A549 (cell line): Measurements from ENCODE around the gene AP3B2. TPM values are rescaled to one million over a fixed set of nuclear protein-coding genes. Genes with fewer than 3 reads are reported as not detected.

ENCODE experiments used
- ATOH8 ChIP-seq: fragments of 250-450 bp; sonication (Bioruptor Pico); IDR thresholded peaks from 2 replicates; pipeline ENCODE4 v1.5.0; 2020; ENCODE audit warnings: low read depth, mild to moderate bottlenecking, moderate library complexity
- BHLHE40 ChIP-seq: IDR thresholded peaks from 2 replicates; pipeline ENCODE4 v1.6.1; 2012; ENCODE audit warnings: low read depth, low read length, inconsistent platforms
- CBX2 ChIP-seq: fragments of 200-600 bp; sonication (generic); IDR thresholded peaks from 2 replicates; pipeline ENCODE4 v1.6.1; 2016; ENCODE audit warnings: low read depth, mild to moderate bottlenecking, borderline replicate concordance
- CEBPB ChIP-seq, 2 experiments: fragments of >200 bp in 1 of 2; sonication (Bioruptor Twin) in 1 of 2; formaldehyde crosslinking in 1 of 2; IDR thresholded peaks; 2 replicates each; pipeline ENCODE4 v1.6.1; 2012 to 2016
- E2F6 ChIP-seq: IDR thresholded peaks from 2 replicates; pipeline ENCODE4 v1.6.1; 2012; ENCODE audit warnings: low read depth, borderline replicate concordance
- EHF ChIP-seq: fragments of 250-450 bp; sonication (Bioruptor Pico); IDR thresholded peaks from 2 replicates; pipeline ENCODE4 v1.5.0; 2020; ENCODE audit warnings: mild to moderate bottlenecking
- EHMT2 ChIP-seq: fragments of 200-600 bp; sonication (generic); IDR thresholded peaks from 2 replicates; pipeline ENCODE4 v1.6.1; 2016; ENCODE audit warnings: antibody characterized with exemption, low read depth, mild to moderate bottlenecking, moderate library complexity
- EP300 ChIP-seq, 2 experiments: fragments of >200 bp; sonication (Bioruptor Twin); formaldehyde crosslinking; IDR thresholded peaks; 2 replicates in 1 of 2; 3 replicates in 1 of 2; pipeline ENCODE4 v1.6.1; 2016 to 2017
- FOSL2 ChIP-seq, 2 experiments: fragments of 450-650 bp in 1 of 2; fragments of >200 bp in 1 of 2; sonication (Bioruptor Twin) in 1 of 2; formaldehyde crosslinking; IDR thresholded peaks; 2 replicates each; pipeline versions ENCODE4 v1.5.0 to v1.6.1; 2016 to 2020; ENCODE audit warnings: mild to moderate bottlenecking in 1 of 2, moderate library complexity in 1 of 2
- FOXS1 ChIP-seq: fragments of 250-450 bp; sonication (Bioruptor Pico); IDR thresholded peaks from 2 replicates; pipeline ENCODE4 v1.5.0; 2020; ENCODE audit warnings: mild to moderate bottlenecking, moderate library complexity
- GATA3 ChIP-seq: IDR thresholded peaks from 2 replicates; pipeline ENCODE4 v1.6.1; 2012; ENCODE audit warnings: borderline replicate concordance
- HDAC2 ChIP-seq: fragments of 200-600 bp; sonication (generic); IDR thresholded peaks from 2 replicates; pipeline ENCODE4 v1.6.1; 2016
- HEYL ChIP-seq: fragments of 250-450 bp; sonication (Bioruptor Pico); IDR thresholded peaks from 2 replicates; pipeline ENCODE4 v1.8.0; 2021; ENCODE audit warnings: mild to moderate bottlenecking, moderate library complexity
- HOXB13 ChIP-seq: fragments of 250-450 bp; sonication (Bioruptor Pico); IDR thresholded peaks from 2 replicates; pipeline ENCODE4 v1.5.0; 2020; ENCODE audit warnings: low read depth, mild to moderate bottlenecking, moderate library complexity
- HOXB5 ChIP-seq: fragments of 250-450 bp; sonication (Bioruptor Pico); IDR thresholded peaks from 2 replicates; pipeline ENCODE4 v1.5.0; 2020; ENCODE audit warnings: mild to moderate bottlenecking, moderate library complexity
- JUN ChIP-seq, 2 experiments: fragments of >200 bp; sonication (Bioruptor Twin); formaldehyde crosslinking; IDR thresholded peaks; 2 replicates in 1 of 2; 3 replicates in 1 of 2; pipeline ENCODE4 v1.6.1; 2016 to 2017
- JUNB ChIP-seq: fragments of >200 bp; sonication (Bioruptor Twin); formaldehyde crosslinking; IDR thresholded peaks from 2 replicates; pipeline ENCODE4 v1.6.1; 2016
- KDM5A ChIP-seq: fragments of 200-600 bp; sonication (generic); IDR thresholded peaks from 2 replicates; pipeline ENCODE4 v1.6.1; 2016; ENCODE audit warnings: antibody characterized with exemption, mild to moderate bottlenecking
- MYC ChIP-seq: IDR thresholded peaks from 2 replicates; pipeline ENCODE4 v1.6.1; 2012; ENCODE audit warnings: mild to moderate bottlenecking, inconsistent platforms, low read length, improper control_type of control experiment, borderline replicate concordance
- NPAS2 ChIP-seq: fragments of 250-450 bp; sonication (Bioruptor Pico); IDR thresholded peaks from 2 replicates; pipeline ENCODE4 v1.8.0; 2022; ENCODE audit warnings: mild to moderate bottlenecking, moderate library complexity, borderline replicate concordance
- NR3C1 ChIP-seq: fragments of >200 bp; sonication (Bioruptor Twin); formaldehyde crosslinking; IDR thresholded peaks from 3 replicates; pipeline ENCODE4 v1.6.1; 2017
- PBX3 ChIP-seq: IDR thresholded peaks from 2 replicates; pipeline ENCODE4 v1.6.1; 2012
- PHF8 ChIP-seq: fragments of 200-600 bp; sonication (generic); IDR thresholded peaks from 2 replicates; pipeline ENCODE4 v1.6.1; 2016; ENCODE audit warnings: low read depth, mild to moderate bottlenecking, antibody characterized with exemption, moderate library complexity, borderline replicate concordance
- POLR2A ChIP-seq: IDR thresholded peaks from 2 replicates; pipeline ENCODE4 v1.6.1; 2012; ENCODE audit warnings: mild to moderate bottlenecking, low read length
- POLR2AphosphoS2 ChIP-seq: conservative IDR thresholded peaks from 2 replicates; pipeline ENCODE4 v1.6.1; 2012; ENCODE audit warnings: low read length, improper control_type of control experiment, inconsistent platforms
- RNF2 ChIP-seq: fragments of 200-600 bp; sonication (generic); IDR thresholded peaks from 2 replicates; pipeline ENCODE4 v1.6.1; 2016; ENCODE audit warnings: low read depth, mild to moderate bottlenecking, antibody characterized with exemption, moderate library complexity, borderline replicate concordance
- SREBF2 ChIP-seq: fragments of 450-650 bp; IDR thresholded peaks from 2 replicates; pipeline ENCODE4 v1.6.1; 2014; ENCODE audit warnings: mild to moderate bottlenecking, moderate library complexity
- TFCP2L1 ChIP-seq: fragments of 250-450 bp; sonication (Bioruptor Pico); IDR thresholded peaks from 2 replicates; pipeline ENCODE4 v1.5.0; 2021; ENCODE audit warnings: mild to moderate bottlenecking
- TP53 ChIP-seq: fragments of 250-450 bp; sonication (Bioruptor Pico); IDR thresholded peaks from 2 replicates; pipeline ENCODE4 v1.5.0; 2021; ENCODE audit warnings: mild to moderate bottlenecking, moderate library complexity
- ZC3H11A ChIP-seq: fragments of 450-650 bp; IDR thresholded peaks from 2 replicates; pipeline ENCODE4 v1.6.1; 2014; ENCODE audit warnings: antibody characterized with exemption, mild to moderate bottlenecking
- ZFP36 ChIP-seq: fragments of 450-650 bp; IDR thresholded peaks from 2 replicates; pipeline ENCODE4 v1.6.1; 2014; ENCODE audit warnings: borderline replicate concordance; ENCODE audit not compliant: partially characterized antibody
- ZNF302 ChIP-seq: fragments of 250-450 bp; sonication (Bioruptor Pico); IDR thresholded peaks from 2 replicates; pipeline ENCODE4 v1.9.0; 2021; ENCODE audit warnings: inconsistent platforms, mild to moderate bottlenecking, moderate library complexity
- polyA plus RNA-seq, 4 experiments: library from polyadenylated mRNA; depleted of rRNA in 3 of 4; stranded (reverse); fragments of >200 nt; fragmentation: RNase III in 1 of 4; extraction: RNeasy Plus Mini Kit Qiagen cat#74134 plus additional on column Dnase treatment in 1 of 4; gene quantifications; 2 replicates in 3 of 4; 3 replicates in 1 of 4; pipeline ENCODE4 v1.2.3, GENCODE V29; 2011 to 2017
- TF ChIP-seq, protein P1 (sequence below): fragments of 200-600 bp; sonication (generic); IDR thresholded peaks from 2 replicates; pipeline ENCODE4 v1.6.1; 2016; ENCODE audit warnings: antibody characterized with exemption, mild to moderate bottlenecking, moderate library complexity
- TF ChIP-seq, protein P2 (sequence below): IDR thresholded peaks from 2 replicates; pipeline ENCODE4 v1.6.1; 2012
- TF ChIP-seq, protein P3 (sequence below): fragments of 450-650 bp; IDR thresholded peaks from 2 replicates; pipeline ENCODE4 v1.6.1; 2014; ENCODE audit warnings: antibody characterized with exemption
- TF ChIP-seq, protein P4 (sequence below): fragments of >200 bp; sonication (Bioruptor Twin); formaldehyde crosslinking; IDR thresholded peaks from 3 replicates; pipeline ENCODE4 v1.6.1; 2016

Gene AP3B2
- polyA plus RNA-seq, 2 of the 4 experiments (the other 2 are of a cell fraction), result 0.32 to 0.68 TPM

GRCh38 chr15:82647045-82647834 is 62.4 kb downstream of the AP3B2 start, which contains the start of gene CPEB1 (continued):
- TF ChIP-seq, protein P1, sequence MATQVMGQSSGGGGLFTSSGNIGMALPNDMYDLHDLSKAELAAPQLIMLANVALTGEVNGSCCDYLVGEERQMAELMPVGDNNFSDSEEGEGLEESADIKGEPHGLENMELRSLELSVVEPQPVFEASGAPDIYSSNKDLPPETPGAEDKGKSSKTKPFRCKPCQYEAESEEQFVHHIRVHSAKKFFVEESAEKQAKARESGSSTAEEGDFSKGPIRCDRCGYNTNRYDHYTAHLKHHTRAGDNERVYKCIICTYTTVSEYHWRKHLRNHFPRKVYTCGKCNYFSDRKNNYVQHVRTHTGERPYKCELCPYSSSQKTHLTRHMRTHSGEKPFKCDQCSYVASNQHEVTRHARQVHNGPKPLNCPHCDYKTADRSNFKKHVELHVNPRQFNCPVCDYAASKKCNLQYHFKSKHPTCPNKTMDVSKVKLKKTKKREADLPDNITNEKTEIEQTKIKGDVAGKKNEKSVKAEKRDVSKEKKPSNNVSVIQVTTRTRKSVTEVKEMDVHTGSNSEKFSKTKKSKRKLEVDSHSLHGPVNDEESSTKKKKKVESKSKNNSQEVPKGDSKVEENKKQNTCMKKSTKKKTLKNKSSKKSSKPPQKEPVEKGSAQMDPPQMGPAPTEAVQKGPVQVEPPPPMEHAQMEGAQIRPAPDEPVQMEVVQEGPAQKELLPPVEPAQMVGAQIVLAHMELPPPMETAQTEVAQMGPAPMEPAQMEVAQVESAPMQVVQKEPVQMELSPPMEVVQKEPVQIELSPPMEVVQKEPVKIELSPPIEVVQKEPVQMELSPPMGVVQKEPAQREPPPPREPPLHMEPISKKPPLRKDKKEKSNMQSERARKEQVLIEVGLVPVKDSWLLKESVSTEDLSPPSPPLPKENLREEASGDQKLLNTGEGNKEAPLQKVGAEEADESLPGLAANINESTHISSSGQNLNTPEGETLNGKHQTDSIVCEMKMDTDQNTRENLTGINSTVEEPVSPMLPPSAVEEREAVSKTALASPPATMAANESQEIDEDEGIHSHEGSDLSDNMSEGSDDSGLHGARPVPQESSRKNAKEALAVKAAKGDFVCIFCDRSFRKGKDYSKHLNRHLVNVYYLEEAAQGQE, result no peak
- TF ChIP-seq HOXB5 (CRISPR knock-in tag), result no peak
- TF ChIP-seq FOXS1 (CRISPR knock-in tag), result no peak
- TF ChIP-seq EHF (CRISPR knock-in tag), result no peak
- no peak for TF ChIP-seq POLR2A
- no peak for TF ChIP-seq HDAC2
- no peak for TF ChIP-seq ZNF302 (CRISPR knock-in tag)
- TF ChIP-seq SREBF2, result no peak
- TF ChIP-seq TP53 (CRISPR knock-in tag), result no peak
- TF ChIP-seq PBX3, result no peak
- no peak for TF ChIP-seq EHMT2
- no peak for TF ChIP-seq EP300 (IDR thresholded peaks at IDR 0.05)
- TF ChIP-seq, protein P2, sequence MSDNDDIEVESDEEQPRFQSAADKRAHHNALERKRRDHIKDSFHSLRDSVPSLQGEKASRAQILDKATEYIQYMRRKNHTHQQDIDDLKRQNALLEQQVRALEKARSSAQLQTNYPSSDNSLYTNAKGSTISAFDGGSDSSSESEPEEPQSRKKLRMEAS, result peak; percentile 85
- TF ChIP-seq JUNB, result no peak
- no peak for TF ChIP-seq KDM5A
- TF ChIP-seq TFCP2L1 (CRISPR knock-in tag), result no peak
- TF ChIP-seq, protein P3, sequence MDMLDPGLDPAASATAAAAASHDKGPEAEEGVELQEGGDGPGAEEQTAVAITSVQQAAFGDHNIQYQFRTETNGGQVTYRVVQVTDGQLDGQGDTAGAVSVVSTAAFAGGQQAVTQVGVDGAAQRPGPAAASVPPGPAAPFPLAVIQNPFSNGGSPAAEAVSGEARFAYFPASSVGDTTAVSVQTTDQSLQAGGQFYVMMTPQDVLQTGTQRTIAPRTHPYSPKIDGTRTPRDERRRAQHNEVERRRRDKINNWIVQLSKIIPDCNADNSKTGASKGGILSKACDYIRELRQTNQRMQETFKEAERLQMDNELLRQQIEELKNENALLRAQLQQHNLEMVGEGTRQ, result peak; percentile 56
- TF ChIP-seq ATOH8 (CRISPR knock-in tag), result no peak
- TF ChIP-seq ZFP36, result no peak
- TF ChIP-seq BHLHE40, result peak; percentile 30; the same call in 1 of the 2 replicates
- TF ChIP-seq GATA3, result 0 out of 2 replicates have a peak, but pooled peaks have one; percentile 12
- TF ChIP-seq POLR2AphosphoS2, result no peak
- peak; percentile 93 for TF ChIP-seq NPAS2 (CRISPR knock-in tag)
- TF ChIP-seq RNF2, result no peak
- TF ChIP-seq JUN (IDR thresholded peaks at IDR 0.05), result peak in 1 of 2 experiments; percentile 38; a peak in 1 of 5 replicates
- TF ChIP-seq, protein P4, sequence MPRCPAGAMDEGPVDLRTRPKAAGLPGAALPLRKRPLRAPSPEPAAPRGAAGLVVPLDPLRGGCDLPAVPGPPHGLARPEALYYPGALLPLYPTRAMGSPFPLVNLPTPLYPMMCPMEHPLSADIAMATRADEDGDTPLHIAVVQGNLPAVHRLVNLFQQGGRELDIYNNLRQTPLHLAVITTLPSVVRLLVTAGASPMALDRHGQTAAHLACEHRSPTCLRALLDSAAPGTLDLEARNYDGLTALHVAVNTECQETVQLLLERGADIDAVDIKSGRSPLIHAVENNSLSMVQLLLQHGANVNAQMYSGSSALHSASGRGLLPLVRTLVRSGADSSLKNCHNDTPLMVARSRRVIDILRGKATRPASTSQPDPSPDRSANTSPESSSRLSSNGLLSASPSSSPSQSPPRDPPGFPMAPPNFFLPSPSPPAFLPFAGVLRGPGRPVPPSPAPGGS, result 0 out of 3 replicates have a peak, but pooled peaks have one; percentile 29
- peak; percentile 87 for TF ChIP-seq MYC
- TF ChIP-seq FOSL2 (IDR thresholded peaks at IDR 0.05), result no peak
- TF ChIP-seq FOSL2 (CRISPR knock-in tag; IDR thresholded peaks at IDR 0.05), result peak; percentile 69
- no peak for TF ChIP-seq HEYL (CRISPR knock-in tag)
- peak; percentile 94 for TF ChIP-seq E2F6
- TF ChIP-seq NR3C1, result no peak
- no peak for TF ChIP-seq CBX2
- peak; percentile 79; the same call in 1 of the 2 replicates for TF ChIP-seq PHF8
- no peak for TF ChIP-seq ZC3H11A
- TF ChIP-seq HOXB13 (CRISPR knock-in tag), result no peak
- no peak for TF ChIP-seq CEBPB (IDR thresholded peaks at IDR 0.05)
